Natural killer cell treated with Interleukin-12 subunit alpha and Interleukin-12 subunit beta and Interleukin-15 and Interleukin-18, amount 100 ng/mL, for 72 hours (primary cell): ENCODE data around the gene LDOC1. TPM values are rescaled to one million over a fixed set of nuclear protein-coding genes. Genes with fewer than 3 reads are reported as not detected.
"Not testable (repeated sequence)": the region's sequence is repeated elsewhere in the genome, so short reads cannot be mapped to it uniquely, and the experiment has no call there.

Source experiments
- ATAC-seq, 2 donors: fragments of 150-1000 bp; cut with Tn5 transposase in 1 of 2; sonication (Bioruptor Pico), chemical (Tn5 transposase) in 1 of 2; 2 replicates each; pipeline ENCODE4 v1.10.0; 2021
- DNase-seq: peaks from one replicate; pipeline ENCODE4 v3.0.0; 2022; ENCODE audit warnings: low spot score
- H3K27ac Mint-ChIP-seq, 2 donors: 1 replicate in 1 of 2; 2 replicates in 1 of 2; pipeline ENCODE4 v1.8.0; 2022; ENCODE audit warnings: mixed read lengths in 2 of 2, mild to moderate bottlenecking in 1 of 2, moderate library complexity in 1 of 2
- H3K27me3 Mint-ChIP-seq, 2 donors: 1 replicate in 1 of 2; 2 replicates in 1 of 2; pipeline ENCODE4 v1.8.0; 2022; ENCODE audit warnings: mixed read lengths in 2 of 2
- H3K36me3 Mint-ChIP-seq: one replicate; pipeline ENCODE4 v1.8.0; 2022; ENCODE audit warnings: mixed read lengths
- H3K4me1 Mint-ChIP-seq, 2 donors: 1 replicate in 1 of 2; 2 replicates in 1 of 2; pipeline ENCODE4 v1.8.0; 2022; ENCODE audit warnings: low read depth in 2 of 2, mixed read lengths in 2 of 2, mild to moderate bottlenecking in 1 of 2
- H3K4me3 Mint-ChIP-seq: one replicate; pipeline ENCODE4 v1.8.0; 2022; ENCODE audit warnings: mixed read lengths
- H3K9me3 Mint-ChIP-seq: 2 replicates; pipeline ENCODE4 v1.8.0; 2022; ENCODE audit warnings: mixed read lengths
- total RNA-seq, 2 donors: library from RNA; stranded (reverse); gene quantifications; one replicate each; pipeline ENCODE4 v1.2.3, GENCODE V29; 2022

The LDOC1 gene
- total RNA-seq = 1 to 10 TPM; 2.8 to 3.4 TPM

DNA sequence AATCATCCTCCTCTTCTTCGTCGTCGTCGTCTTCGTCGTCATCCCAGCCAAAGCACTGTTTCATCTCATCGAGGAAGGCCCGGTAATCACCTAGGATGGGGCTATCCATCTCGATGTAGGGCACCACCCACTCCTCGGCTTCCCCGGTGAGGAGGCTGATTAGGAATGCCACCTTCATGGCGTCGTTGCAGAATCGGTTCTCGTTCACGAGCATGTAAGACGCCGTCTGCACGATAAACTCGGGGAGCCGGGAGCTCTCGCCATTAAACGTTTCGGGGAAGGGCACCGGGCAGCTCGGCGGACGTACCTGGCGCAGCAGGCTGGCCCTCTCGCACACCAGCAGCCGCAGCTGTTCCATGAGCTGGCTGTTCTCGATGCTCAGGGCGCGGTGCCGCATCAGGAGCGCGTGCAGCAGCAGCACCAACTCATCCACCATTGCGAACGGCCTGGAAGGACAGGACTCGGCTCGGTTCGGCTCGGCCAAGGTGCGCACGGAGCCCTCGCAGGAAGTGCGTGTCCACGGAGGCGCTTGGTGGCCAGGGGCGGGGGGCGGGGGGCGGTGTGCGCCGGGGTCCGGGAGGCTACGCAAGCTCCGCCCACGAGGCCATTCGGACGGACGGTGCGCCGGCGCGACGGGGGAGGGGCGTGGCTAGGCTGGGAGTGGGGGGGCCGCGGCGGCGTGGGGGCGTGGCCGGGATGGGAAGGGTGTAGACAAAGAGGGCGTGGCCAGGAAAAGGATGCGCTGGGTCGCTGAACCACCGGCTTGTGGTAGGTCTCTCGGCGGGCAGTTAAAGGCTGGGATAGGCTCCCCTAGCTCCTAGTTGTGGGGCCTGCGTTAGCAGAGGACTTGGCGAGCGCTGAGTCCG lies at the start of gene LDOC1:
Gene LDOC1 (minus strand): TSS at position 544 of the 866 bp plus-strand sequence. CDS start 108 bp downstream, at position 436.
- H3K27ac Mint-ChIP-seq = no peak within 1 kb of the TSS
- no peaks in the 10 kb centered on the region for H3K36me3 Mint-ChIP-seq
- peak within 1 kb of the TSS; percentile 80 for H3K4me3 Mint-ChIP-seq
- peaks cover 0 to 9% of the 10 kb centered on the region in 2 donors for H3K27me3 Mint-ChIP-seq
- H3K9me3 Mint-ChIP-seq = no peaks in the 10 kb centered on the region
- peak; percentile 74 for DNase-seq
- peak; percentile 90 to 91 for ATAC-seq
- H3K4me1 Mint-ChIP-seq = peaks cover 0 to 5% of the 10 kb centered on the region in 2 donors

GRCh38 chrX:141221611-141222010 lies 44.7 kb upstream of the LDOC1 start:
- Mint-ChIP-seq H3K9me3 (no peaks in the 10 kb centered on the region), H3K27ac (no peak overlapping the region), H3K36me3 (no peaks in the 10 kb centered on the region), H3K27me3 (no peaks in the 10 kb centered on the region), H3K4me3 (no peak overlapping the region), H3K4me1 (no peaks in the 10 kb centered on the region)
- DNase-seq (no peak), ATAC-seq (no peak)

- ATAC-seq (no peak), DNase-seq (no peak)
- no peaks in the 10 kb centered on the region for H3K9me3 Mint-ChIP-seq
- no peaks in the 10 kb centered on the region for H3K27me3 Mint-ChIP-seq
- H3K4me3 Mint-ChIP-seq = no peak overlapping the region
- no peaks in the 10 kb centered on the region for H3K4me1 Mint-ChIP-seq
- H3K27ac Mint-ChIP-seq = no peak overlapping the region
- H3K36me3 Mint-ChIP-seq = no peaks in the 10 kb centered on the region
Observed at GRCh38 chrX:141220342-141221008, 43.5 kb upstream of the LDOC1 start.

DNA sequence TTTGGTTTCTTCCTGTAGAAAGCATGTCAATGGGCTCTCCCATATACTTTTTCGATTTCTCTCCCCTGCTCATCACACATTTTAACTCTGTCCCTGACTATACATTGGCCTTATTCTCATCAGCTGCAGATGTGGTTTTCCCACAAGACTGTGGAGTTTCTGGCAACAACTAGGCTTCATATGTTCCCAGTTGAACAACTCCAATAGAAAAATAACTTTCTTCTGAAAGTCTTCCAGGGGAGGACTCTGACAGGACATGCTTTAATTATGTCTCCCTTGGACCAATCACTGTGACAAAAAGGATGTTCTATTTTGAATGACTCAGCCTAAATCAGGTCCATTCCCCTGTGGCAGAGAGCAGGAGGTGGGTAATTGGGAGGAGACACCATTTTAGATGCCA lies 37.3 kb upstream of the LDOC1 start:
- ATAC-seq (no peak), DNase-seq (no peak)
- Mint-ChIP-seq H3K27me3 (peaks cover 0 to 3% of the 10 kb centered on the region in 2 donors), H3K4me3 (no peak overlapping the region), H3K36me3 (no peaks in the 10 kb centered on the region), H3K27ac (no peak overlapping the region), H3K9me3 (no peaks in the 10 kb centered on the region), H3K4me1 (no peaks in the 10 kb centered on the region)

GRCh38 chrX:141201962-141202361 lies 25.0 kb upstream of the LDOC1 start:
- Mint-ChIP-seq H3K4me3 (no peak overlapping the region), H3K36me3 (no peaks in the 10 kb centered on the region), H3K27me3 (peaks cover 0 to 3% of the 10 kb centered on the region in 2 donors), H3K27ac (no peak overlapping the region), H3K4me1 (no peaks in the 10 kb centered on the region), H3K9me3 (no peaks in the 10 kb centered on the region)
- DNase-seq = no peak
- no peak for ATAC-seq

- not testable (repeated sequence) for ATAC-seq, H3K9me3 Mint-ChIP-seq, H3K27me3 Mint-ChIP-seq, H3K27ac Mint-ChIP-seq, H3K36me3 Mint-ChIP-seq, H3K4me1 Mint-ChIP-seq, DNase-seq, H3K4me3 Mint-ChIP-seq
Observed at GRCh38 chrX:141188573-141188972, 11.6 kb upstream of the LDOC1 start.

GRCh38 chrX:141185366-141185765 lies 8.4 kb upstream of the LDOC1 start:
- Mint-ChIP-seq H3K36me3 (no peaks in the 10 kb centered on the region), H3K4me1 (no peaks in the 10 kb centered on the region), H3K27ac (no peak overlapping the region), H3K9me3 (no peaks in the 10 kb centered on the region), H3K27me3 (peaks cover 0 to 5% of the 10 kb centered on the region in 2 donors), H3K4me3 (no peak overlapping the region)
- DNase-seq (no peak), ATAC-seq (no peak)

- Mint-ChIP-seq H3K36me3 (no peaks in the 10 kb centered on the region), H3K27me3 (peaks cover 0 to 8% of the 10 kb centered on the region in 2 donors), H3K27ac (no peak overlapping the region), H3K4me3 (no peak overlapping the region), H3K9me3 (no peaks in the 10 kb centered on the region), H3K4me1 (no peaks in the 10 kb centered on the region)
- no peak for DNase-seq
- ATAC-seq = peak in 1 of 2 donors; percentile 20
Observed at GRCh38 chrX:141183000-141183399, 6.1 kb upstream of the LDOC1 start.

DNA sequence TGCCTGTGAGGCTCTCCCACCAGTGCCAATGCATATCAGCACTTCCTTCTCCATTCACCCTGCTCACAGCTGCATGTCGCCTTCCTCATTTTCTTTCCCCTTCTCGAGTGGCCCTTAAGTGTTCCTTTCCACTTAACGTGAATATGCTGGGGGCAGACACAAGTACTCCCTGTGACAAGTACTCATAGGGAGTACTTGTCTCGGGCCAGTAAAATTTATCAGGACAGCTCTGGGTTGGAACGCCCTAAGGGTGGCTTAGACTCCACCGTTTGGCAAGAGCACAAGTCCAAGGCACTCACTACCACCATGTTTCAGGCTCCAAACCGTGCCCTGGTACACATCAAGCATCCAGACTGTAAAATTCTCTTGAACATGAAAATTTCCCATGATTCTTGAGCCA lies 3.9 kb upstream of the LDOC1 start:
- DNase-seq = no peak
- Mint-ChIP-seq H3K4me3 (no peak overlapping the region), H3K27me3 (peaks cover 0 to 12% of the 10 kb centered on the region in 2 donors), H3K27ac (no peak overlapping the region), H3K4me1 (peaks cover 0 to 4% of the 10 kb centered on the region in 2 donors), H3K9me3 (no peaks in the 10 kb centered on the region), H3K36me3 (no peaks in the 10 kb centered on the region)
- no peak for ATAC-seq

DNA sequence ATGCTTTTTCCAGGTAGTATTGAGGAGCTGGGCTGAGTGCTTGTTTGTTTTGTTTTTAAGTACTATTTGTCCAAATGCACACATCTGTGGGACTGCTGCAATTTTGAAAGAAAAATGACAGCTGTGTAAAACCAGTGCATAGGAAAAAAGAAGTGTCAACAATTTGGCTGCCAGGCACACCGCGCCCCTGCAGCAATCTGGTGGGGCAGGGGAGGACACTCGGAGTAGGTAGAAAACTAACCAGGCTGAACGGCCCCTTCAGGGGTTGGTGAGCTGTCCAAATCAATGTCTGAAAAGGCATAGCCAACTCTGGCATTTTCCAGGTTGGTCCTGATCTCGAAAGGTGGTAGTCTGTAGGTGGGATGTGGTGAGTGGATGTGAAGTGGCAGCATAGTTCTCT lies 1.1 kb downstream of the LDOC1 start:
- no peaks in the 10 kb centered on the region for H3K36me3 Mint-ChIP-seq
- peaks cover 0 to 5% of the 10 kb centered on the region in 2 donors for H3K4me1 Mint-ChIP-seq
- no peak for ATAC-seq
- H3K27me3 Mint-ChIP-seq = peaks cover 0 to 9% of the 10 kb centered on the region in 2 donors
- DNase-seq = no peak
- no peak overlapping the region for H3K27ac Mint-ChIP-seq
- H3K4me3 Mint-ChIP-seq = peak overlapping the region; percentile 80
- no peaks in the 10 kb centered on the region for H3K9me3 Mint-ChIP-seq

DNA sequence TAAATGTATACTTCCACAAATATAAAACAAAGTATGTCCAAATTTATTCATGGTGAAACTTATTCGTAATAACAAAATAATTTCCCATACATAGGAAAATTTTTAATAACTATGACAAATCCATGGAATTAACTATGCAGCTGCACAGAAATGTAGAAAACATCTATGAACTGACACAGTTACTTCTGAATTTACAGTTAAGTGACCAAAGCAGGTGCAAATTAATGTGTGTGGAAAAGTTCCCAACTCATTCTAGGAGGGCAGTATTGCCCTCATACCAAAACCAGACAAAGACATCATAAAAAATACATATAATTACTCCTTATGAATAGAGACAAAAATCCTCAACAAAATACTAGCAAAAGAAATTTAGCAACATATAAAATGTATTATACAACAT lies 12.5 kb downstream of the LDOC1 start:
- Mint-ChIP-seq H3K27ac (no peak overlapping the region), H3K4me1 (no peaks in the 10 kb centered on the region), H3K9me3 (no peaks in the 10 kb centered on the region), H3K27me3 (peaks cover 0 to 7% of the 10 kb centered on the region in 2 donors), H3K4me3 (no peak overlapping the region), H3K36me3 (no peaks in the 10 kb centered on the region)
- ATAC-seq (no peak), DNase-seq (no peak)

- Mint-ChIP-seq H3K36me3 (peaks cover 5% of the 10 kb centered on the region), H3K27ac (no peak overlapping the region), H3K27me3 (peaks cover 0 to 7% of the 10 kb centered on the region in 2 donors), H3K9me3 (peaks cover 3% of the 10 kb centered on the region), H3K4me3 (no peak overlapping the region), H3K4me1 (peaks cover 4 to 5% of the 10 kb centered on the region in 2 donors)
- ATAC-seq (no peak), DNase-seq (no peak)
Observed at GRCh38 chrX:141158084-141158483, 18.8 kb downstream of the LDOC1 start.

DNA sequence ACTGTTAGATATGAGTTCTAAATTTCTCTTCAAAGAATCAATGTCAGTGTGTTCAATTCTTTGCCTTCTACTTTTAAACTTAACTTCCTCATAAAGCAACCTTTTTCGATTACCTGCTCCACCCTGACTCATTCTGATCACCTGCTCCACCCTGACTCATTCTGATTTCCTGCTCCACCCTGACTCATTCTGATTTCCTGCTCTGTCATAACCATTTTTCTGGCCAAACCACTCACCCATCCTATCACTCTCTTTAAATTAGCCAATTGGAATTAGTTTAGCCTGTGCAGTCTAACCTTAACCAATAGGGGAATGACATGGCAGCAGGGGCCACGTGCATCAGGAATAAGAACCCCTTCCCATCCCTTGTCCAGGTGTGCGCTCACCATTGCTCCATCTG lies 21.7 kb downstream of the LDOC1 start:
- not testable (repeated sequence) for DNase-seq, ATAC-seq, H3K4me1 Mint-ChIP-seq, H3K9me3 Mint-ChIP-seq, H3K4me3 Mint-ChIP-seq, H3K27ac Mint-ChIP-seq
- Mint-ChIP-seq H3K36me3 (peaks cover 16% of the 10 kb centered on the region), H3K27me3 (peaks cover 8 to 18% of the 10 kb centered on the region in 2 donors)

DNA sequence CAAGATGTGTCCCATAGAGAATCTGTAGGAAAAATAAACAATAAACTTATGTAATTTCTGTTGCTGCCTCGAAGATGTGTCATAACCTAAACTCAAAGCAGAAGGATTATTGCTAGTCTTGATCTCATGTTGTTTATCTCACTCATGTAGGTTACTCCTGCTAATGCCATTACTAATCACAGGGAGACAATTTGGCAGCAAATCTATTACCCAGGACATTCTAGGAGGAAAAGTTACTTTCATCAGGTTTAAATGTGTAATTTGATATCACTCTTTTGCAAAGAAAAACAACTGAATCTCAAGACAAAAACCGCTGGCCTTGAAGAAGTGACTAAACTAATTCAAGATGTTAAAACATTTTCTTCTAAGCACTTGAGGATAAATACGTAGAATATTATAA lies 34.0 kb downstream of the LDOC1 start:
- Mint-ChIP-seq H3K36me3 (no peaks in the 10 kb centered on the region), H3K27me3 (peaks cover 0 to 8% of the 10 kb centered on the region in 2 donors), H3K4me1 (no peaks in the 10 kb centered on the region), H3K9me3 (no peaks in the 10 kb centered on the region), H3K4me3 (no peak overlapping the region), H3K27ac (no peak overlapping the region)
- ATAC-seq (no peak), DNase-seq (no peak)
